Progenitor cell of endocrine pancreas (in vitro differentiated cells): ENCODE measurements around the gene GSG1L. TPM values are rescaled to one million over a fixed set of nuclear protein-coding genes. Genes with fewer than 3 reads are reported as not detected.
"Not testable (repeated sequence)": the region's sequence is repeated elsewhere in the genome, so short reads cannot be mapped to it uniquely, and the experiment has no call there.

Experiments
- DNase-seq: peaks from one replicate; pipeline ENCODE4 v3.0.0; 2021; ENCODE audit warnings: low spot score; ENCODE audit not compliant: unreplicated experiment
- H3K27ac Mint-ChIP-seq: 2 replicates; pipeline ENCODE4 v1.8.0; 2021; ENCODE audit warnings: mild to moderate bottlenecking, moderate library complexity, mixed read lengths
- H3K27me3 Mint-ChIP-seq: 2 replicates; pipeline ENCODE4 v1.8.0; 2021; ENCODE audit warnings: mixed read lengths
- H3K36me3 Mint-ChIP-seq: 2 replicates; pipeline ENCODE4 v1.8.0; 2022; ENCODE audit warnings: mixed read lengths; ENCODE audit not compliant: insufficient read depth
- H3K4me1 Mint-ChIP-seq: 2 replicates; pipeline ENCODE4 v1.8.0; 2021; ENCODE audit warnings: low read depth, mixed read lengths
- H3K4me3 Mint-ChIP-seq: 2 replicates; pipeline ENCODE4 v1.8.0; 2021; ENCODE audit warnings: low read depth, mild to moderate bottlenecking, moderate library complexity, mixed read lengths
- H3K9me3 Mint-ChIP-seq: 2 replicates; pipeline ENCODE4 v1.8.0; 2021; ENCODE audit warnings: low read depth, mixed read lengths
- CTCF ChIP-seq: fragments of 200-600 bp; sonication (generic); IDR thresholded peaks from one replicate; pipeline ENCODE4 v1.5.0; 2021; ENCODE audit warnings: antibody characterized with exemption, mild to moderate bottlenecking; ENCODE audit not compliant: unreplicated experiment
- total RNA-seq: library from RNA; stranded (reverse); gene quantifications from 2 replicates; pipeline ENCODE4 v1.2.1, GENCODE V29; 2021

Gene GSG1L
- total RNA-seq, 1 donor from 2014 or later = 0.17 TPM

- H3K27me3 Mint-ChIP-seq = peaks cover 46% of the 10 kb centered on the region
- no peak overlapping the region for H3K27ac Mint-ChIP-seq
- H3K4me1 Mint-ChIP-seq = no peaks in the 10 kb centered on the region
- H3K4me3 Mint-ChIP-seq = no peak overlapping the region
- TF ChIP-seq CTCF = no peak
- no peaks in the 10 kb centered on the region for H3K36me3 Mint-ChIP-seq
- no peaks in the 10 kb centered on the region for H3K9me3 Mint-ChIP-seq
- DNase-seq = no peak
These were observed 172.6 kb downstream of the GSG1L start for GRCh38 chr16:27890866-27891265.

- no peak for DNase-seq
- no peak overlapping the region for H3K27ac Mint-ChIP-seq
- H3K27me3 Mint-ChIP-seq = peaks cover 46% of the 10 kb centered on the region
- no peaks in the 10 kb centered on the region for H3K9me3 Mint-ChIP-seq
- no peaks in the 10 kb centered on the region for H3K36me3 Mint-ChIP-seq
- H3K4me3 Mint-ChIP-seq = no peak overlapping the region
- TF ChIP-seq CTCF = no peak
- no peaks in the 10 kb centered on the region for H3K4me1 Mint-ChIP-seq
These were observed 173.5 kb downstream of the GSG1L start for GRCh38 chr16:27890006-27890405.

- Mint-ChIP-seq H3K9me3 (no peaks in the 10 kb centered on the region), H3K27me3 (peaks cover 53% of the 10 kb centered on the region), H3K4me3 (no peak overlapping the region), H3K36me3 (no peaks in the 10 kb centered on the region), H3K4me1 (no peaks in the 10 kb centered on the region), H3K27ac (no peak overlapping the region)
- no peak for TF ChIP-seq CTCF
- DNase-seq = no peak
These were observed 179.9 kb downstream of the GSG1L start for GRCh38 chr16:27883576-27883975.

- Mint-ChIP-seq H3K9me3 (peaks cover 4% of the 10 kb centered on the region), H3K36me3 (no peaks in the 10 kb centered on the region), H3K27me3 (peaks cover 33% of the 10 kb centered on the region), H3K4me3 (no peak overlapping the region), H3K4me1 (no peaks in the 10 kb centered on the region), H3K27ac (no peak overlapping the region)
- DNase-seq = no peak
- TF ChIP-seq CTCF = no peak
These were observed 183.2 kb downstream of the GSG1L start for GRCh38 chr16:27880287-27880686.

GRCh38 chr16:27879601-27880247, 183.8 kb downstream of the GSG1L start:
- Mint-ChIP-seq H3K4me1 (no peaks in the 10 kb centered on the region), H3K9me3 (peaks cover 10% of the 10 kb centered on the region), H3K27me3 (peaks cover 32% of the 10 kb centered on the region), H3K36me3 (no peaks in the 10 kb centered on the region), H3K4me3 (no peak overlapping the region), H3K27ac (no peak overlapping the region)
- no peak for TF ChIP-seq CTCF
- DNase-seq = no peak

- not testable (repeated sequence) for H3K27ac Mint-ChIP-seq, DNase-seq, H3K36me3 Mint-ChIP-seq, H3K4me3 Mint-ChIP-seq, H3K27me3 Mint-ChIP-seq, H3K4me1 Mint-ChIP-seq
- peaks cover 19% of the 10 kb centered on the region for H3K9me3 Mint-ChIP-seq
These were observed 190.9 kb downstream of the GSG1L start for GRCh38 chr16:27872627-27873026.
